ENCODE data around the gene ZNF296. TPM values are rescaled to one million over a fixed set of nuclear protein-coding genes. Genes with fewer than 3 reads are reported as not detected.

Gene ZNF296
- total RNA-seq, 2 experiments from 2014 or later, result 13.5 to 31.4 TPM

GRCh38 chr19:45076851-45077730, 813 bp upstream of the ZNF296 start:
- H3K36me3 ChIP-seq (ENCODE audit: insufficient read depth, low read length), result peaks cover 50% of the 10 kb centered on the region
- no peaks in the 10 kb centered on the region for H3K9me2 ChIP-seq (ENCODE audit: insufficient read depth, low read length)
- no peaks in the 10 kb centered on the region for H3K9me3 ChIP-seq (ENCODE audit: low read length)
- H2AFZ ChIP-seq (ENCODE audit: low read length), result peak overlapping the region; percentile 40; the same call in 1 of the 2 replicates
- no peak for TF ChIP-seq EZH2phosphoT487 (IDR thresholded peaks at IDR 0.05; ENCODE audit: borderline replicate concordance, low read depth, low read length)
- TF ChIP-seq CTCF (conservative IDR thresholded peaks at IDR 0.05; ENCODE audit: low read length), result no peak
- H3K4me1 ChIP-seq (ENCODE audit: insufficient read depth, low read length, poor library complexity, severe bottlenecking), result peaks cover 64% of the 10 kb centered on the region
- DNase-seq (ENCODE audit: low spot score), result no peak
- H3K4me2 ChIP-seq (ENCODE audit: low read length), result peak overlapping the region; percentile 100
- intact Hi-C loops (cut with micrococcal nuclease; ENCODE audit: unreplicated experiment), result loop anchor here (5.0 kb wide), 2 partner anchors 80 to 325 kb away; no protein-coding TSS in a partner anchor
- ChIA-PET CTCF (ENCODE audit: unreplicated experiment) (no interaction called here), POLR2A (no interaction called here)
- H3K4me3 ChIP-seq (ENCODE audit: low read depth, low read length, poor library complexity, severe bottlenecking), result peak overlapping the region; percentile 85
- BruUV-seq (replicated peaks), result no TSS peak
- H4K20me1 ChIP-seq (ENCODE audit: insufficient read depth, low read length), result 0 out of 2 replicates have a peak, but pooled peaks cover 12% of the 10 kb centered on the region
- peak overlapping the region; percentile 88 for H3K27ac ChIP-seq (ENCODE audit: low read depth, low read length, poor library complexity, severe bottlenecking)
- H3K79me2 ChIP-seq (ENCODE audit: insufficient read depth, low read depth, low read length), result peaks cover 69% of the 10 kb centered on the region

- no peak for TF ChIP-seq EZH2phosphoT487 (IDR thresholded peaks at IDR 0.05; ENCODE audit: borderline replicate concordance, low read depth, low read length)
- no peak for TF ChIP-seq CTCF (conservative IDR thresholded peaks at IDR 0.05; ENCODE audit: low read length)
- H3K4me1 ChIP-seq (ENCODE audit: insufficient read depth, low read length, poor library complexity, severe bottlenecking), result peaks cover 74% of the 10 kb centered on the region
- H3K4me3 ChIP-seq (ENCODE audit: low read depth, low read length, poor library complexity, severe bottlenecking), result peak overlapping the region; percentile 85
- peak; percentile 96 for DNase-seq (ENCODE audit: low spot score)
- peaks cover 53% of the 10 kb centered on the region for H3K79me2 ChIP-seq (ENCODE audit: insufficient read depth, low read depth, low read length)
- CTCF ChIA-PET (ENCODE audit: unreplicated experiment), result no interaction called here
- H3K9me2 ChIP-seq (ENCODE audit: insufficient read depth, low read length), result no peaks in the 10 kb centered on the region
- intact Hi-C loops (cut with micrococcal nuclease; ENCODE audit: unreplicated experiment), result loop anchor here (2.0 to 5.0 kb wide), 4 partner anchors 59 to 323 kb away; no protein-coding TSS in a partner anchor
- peak overlapping the region; percentile 100 for H3K4me2 ChIP-seq (ENCODE audit: low read length)
- peak overlapping the region; percentile 88 for H3K27ac ChIP-seq (ENCODE audit: low read depth, low read length, poor library complexity, severe bottlenecking)
- H2AFZ ChIP-seq (ENCODE audit: low read length), result no peak overlapping the region
- peaks cover 5% of the 10 kb centered on the region; the same call in 1 of the 2 replicates for H4K20me1 ChIP-seq (ENCODE audit: insufficient read depth, low read length)
- BruUV-seq (replicated peaks), result no TSS peak
- H3K36me3 ChIP-seq (ENCODE audit: insufficient read depth, low read length), result peaks cover 50% of the 10 kb centered on the region
- POLR2A ChIA-PET, result interaction anchor here (0.8 to 1.0 kb wide), 4 partner anchors 15 to 117 kb away, joined by 3 to 5 read pairs (median 4); no protein-coding TSS in a partner anchor
- H3K9me3 ChIP-seq (ENCODE audit: low read length), result no peaks in the 10 kb centered on the region
Measured at GRCh38 chr19:45075301-45076028, 813 bp downstream of the ZNF296 start.

Measured in OCI-LY7 (cell line).